ENCODE data around the gene EYS.

The EYS gene

DNA sequence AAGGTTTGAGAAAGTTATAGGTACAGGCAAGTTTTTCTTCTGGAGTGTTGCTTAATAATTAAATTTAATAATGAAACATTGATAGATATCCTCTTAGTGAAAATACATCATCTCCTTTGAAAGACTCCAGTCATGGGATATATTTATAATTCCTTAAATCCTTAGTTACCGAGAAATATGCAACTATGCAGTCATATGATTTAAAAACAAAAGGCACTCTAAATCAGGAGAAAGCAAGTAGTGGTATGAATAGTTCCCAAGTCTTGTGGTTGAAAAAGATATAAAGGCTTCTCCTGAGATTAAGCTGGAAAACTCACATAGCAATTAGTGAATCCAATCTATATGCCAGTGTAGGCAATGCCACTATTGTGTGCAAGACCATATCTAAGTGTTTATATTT lies 475.4 kb downstream of the EYS start:
- H3K36me3 ChIP-seq (ENCODE audit: insufficient read depth, low read length), result no peaks in the 10 kb centered on the region
- no peaks in the 10 kb centered on the region for H3K27me3 ChIP-seq (ENCODE audit: insufficient read depth, low read length)
- no peak overlapping the region for H3K4me3 ChIP-seq (ENCODE audit: low read length)
- no peaks in the 10 kb centered on the region for H3K4me1 ChIP-seq (ENCODE audit: insufficient read depth, low read length)
- H3K9me3 ChIP-seq (ENCODE audit: low read length), result no peaks in the 10 kb centered on the region
- no peak overlapping the region for H2AFZ ChIP-seq (ENCODE audit: low read depth, low read length)

DNA sequence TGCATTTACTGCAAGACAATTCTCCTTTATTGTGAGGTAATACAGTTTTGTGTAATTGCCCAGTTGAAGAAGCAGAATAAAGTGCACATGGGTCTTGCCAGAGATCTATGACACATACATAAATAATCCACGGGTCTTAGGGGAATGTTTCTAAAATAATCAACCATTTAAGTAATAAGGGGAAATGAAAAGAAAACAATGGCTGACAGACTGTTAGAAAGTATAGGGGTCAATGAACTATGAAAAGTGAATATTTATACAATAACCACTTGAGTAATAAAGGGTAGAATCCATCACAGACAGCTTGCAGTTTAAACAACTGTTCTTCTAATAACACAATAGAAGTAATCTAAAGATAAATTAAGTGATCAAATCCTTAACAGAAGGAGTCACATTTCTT lies 477.2 kb downstream of the EYS start:
- Histone ChIP-seq H3K4me1 (ENCODE audit: insufficient read depth, low read length) (no peaks in the 10 kb centered on the region), H3K36me3 (ENCODE audit: insufficient read depth, low read length) (no peaks in the 10 kb centered on the region), H2AFZ (ENCODE audit: low read depth, low read length) (no peak overlapping the region), H3K27me3 (ENCODE audit: insufficient read depth, low read length) (no peaks in the 10 kb centered on the region), H3K9me3 (ENCODE audit: low read length) (no peaks in the 10 kb centered on the region), H3K4me3 (ENCODE audit: low read length) (no peak overlapping the region)

DNA sequence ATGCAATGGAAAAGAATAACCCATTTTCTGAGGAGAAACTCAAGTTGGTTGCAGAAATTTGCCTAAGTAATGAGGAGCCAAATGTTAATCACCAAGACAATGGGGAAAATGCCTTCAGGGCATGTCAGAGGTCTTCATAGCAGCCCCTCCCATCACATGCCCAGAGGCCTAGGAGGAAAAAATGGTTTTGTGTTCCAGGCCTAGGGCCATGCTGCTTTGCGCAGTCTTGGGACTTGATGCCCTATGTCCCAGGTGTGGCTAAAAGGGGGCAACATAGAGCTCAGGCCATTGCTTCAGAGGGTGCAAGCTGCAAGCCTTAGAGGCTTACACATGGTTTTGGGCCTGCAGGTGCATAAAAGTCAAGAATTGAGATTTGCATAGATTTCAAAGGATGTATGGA lies 485.9 kb downstream of the EYS start:
- H3K36me3 ChIP-seq (ENCODE audit: insufficient read depth, low read length), result no peaks in the 10 kb centered on the region
- H3K4me3 ChIP-seq (ENCODE audit: low read length), result no peak overlapping the region
- H3K4me1 ChIP-seq (ENCODE audit: insufficient read depth, low read length), result no peaks in the 10 kb centered on the region
- H3K27me3 ChIP-seq (ENCODE audit: insufficient read depth, low read length), result no peaks in the 10 kb centered on the region
- H2AFZ ChIP-seq (ENCODE audit: low read depth, low read length), result no peak overlapping the region
- no peaks in the 10 kb centered on the region for H3K9me3 ChIP-seq (ENCODE audit: low read length)

DNA sequence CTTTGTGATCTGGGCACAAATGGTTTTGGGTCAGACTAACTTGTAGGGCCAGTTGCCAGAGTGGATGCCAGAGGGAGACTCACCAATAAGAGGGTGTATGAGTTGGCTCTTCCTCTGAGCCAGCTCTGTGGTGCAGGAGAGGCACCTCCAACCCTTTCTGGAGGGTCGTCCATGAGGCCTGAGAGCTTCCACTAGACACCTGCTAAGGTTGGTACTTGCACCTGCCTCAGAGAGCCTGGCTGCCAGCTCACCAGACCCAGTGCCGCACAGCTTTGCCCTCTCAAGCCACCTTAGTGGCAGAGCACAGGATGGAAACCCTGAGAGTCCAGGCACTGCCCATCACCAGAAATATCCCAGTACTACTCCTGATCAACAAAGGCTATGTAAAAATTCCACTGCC lies 504.3 kb downstream of the EYS start:
- H3K4me3 ChIP-seq (ENCODE audit: low read length), result no peak overlapping the region
- H3K36me3 ChIP-seq (ENCODE audit: insufficient read depth, low read length), result no peaks in the 10 kb centered on the region
- no peaks in the 10 kb centered on the region for H3K27me3 ChIP-seq (ENCODE audit: insufficient read depth, low read length)
- no peaks in the 10 kb centered on the region for H3K4me1 ChIP-seq (ENCODE audit: insufficient read depth, low read length)
- no peak overlapping the region for H2AFZ ChIP-seq (ENCODE audit: low read depth, low read length)
- H3K9me3 ChIP-seq (ENCODE audit: low read length), result peaks cover 2% of the 10 kb centered on the region

DNA sequence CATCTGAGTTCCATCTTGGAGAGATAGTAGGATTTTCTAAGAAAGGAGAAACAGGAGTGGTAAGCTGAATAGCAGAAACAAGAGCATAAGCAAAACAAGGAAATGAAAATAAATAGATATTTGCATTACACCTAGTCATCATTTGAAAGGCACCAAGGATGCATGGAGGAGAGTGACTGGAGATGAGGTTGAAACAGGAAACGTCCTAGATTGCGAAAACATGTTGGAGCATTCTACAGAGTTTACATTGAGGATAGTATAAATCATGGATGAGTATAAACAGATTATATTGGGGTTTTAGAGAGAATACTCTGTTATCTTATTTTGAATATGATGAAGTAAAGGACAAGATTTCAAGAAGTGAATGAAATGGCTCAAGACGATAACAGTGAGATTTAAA lies 507.3 kb downstream of the EYS start:
- H2AFZ ChIP-seq (ENCODE audit: low read depth, low read length), result no peak overlapping the region
- no peak overlapping the region for H3K4me3 ChIP-seq (ENCODE audit: low read length)
- no peaks in the 10 kb centered on the region for H3K4me1 ChIP-seq (ENCODE audit: insufficient read depth, low read length)
- H3K9me3 ChIP-seq (ENCODE audit: low read length), result peaks cover 2% of the 10 kb centered on the region
- H3K36me3 ChIP-seq (ENCODE audit: insufficient read depth, low read length), result no peaks in the 10 kb centered on the region
- no peaks in the 10 kb centered on the region for H3K27me3 ChIP-seq (ENCODE audit: insufficient read depth, low read length)

DNA sequence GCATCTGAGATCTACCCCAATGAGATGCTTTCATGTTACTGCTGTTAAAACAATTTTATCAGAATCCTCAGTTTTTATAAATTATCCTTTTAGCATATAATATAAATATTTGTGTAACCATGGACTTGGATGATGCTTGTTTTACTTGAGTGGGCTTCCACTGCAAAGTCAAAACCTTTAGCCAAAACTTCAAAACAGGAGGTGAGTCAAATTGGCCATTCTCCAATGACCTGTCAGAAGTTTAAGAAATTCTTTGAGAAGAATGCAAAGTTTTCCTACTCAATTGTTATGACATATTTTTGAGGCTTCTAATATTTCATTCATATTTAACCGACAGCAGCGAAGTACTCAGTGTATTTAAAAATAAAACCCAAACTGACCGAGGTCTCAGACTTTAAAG lies 507.9 kb downstream of the EYS start:
- H3K4me1 ChIP-seq (ENCODE audit: insufficient read depth, low read length), result no peaks in the 10 kb centered on the region
- H2AFZ ChIP-seq (ENCODE audit: low read depth, low read length), result no peak overlapping the region
- H3K4me3 ChIP-seq (ENCODE audit: low read length), result no peak overlapping the region
- H3K36me3 ChIP-seq (ENCODE audit: insufficient read depth, low read length), result no peaks in the 10 kb centered on the region
- peaks cover 2% of the 10 kb centered on the region for H3K9me3 ChIP-seq (ENCODE audit: low read length)
- no peaks in the 10 kb centered on the region for H3K27me3 ChIP-seq (ENCODE audit: insufficient read depth, low read length)

DNA sequence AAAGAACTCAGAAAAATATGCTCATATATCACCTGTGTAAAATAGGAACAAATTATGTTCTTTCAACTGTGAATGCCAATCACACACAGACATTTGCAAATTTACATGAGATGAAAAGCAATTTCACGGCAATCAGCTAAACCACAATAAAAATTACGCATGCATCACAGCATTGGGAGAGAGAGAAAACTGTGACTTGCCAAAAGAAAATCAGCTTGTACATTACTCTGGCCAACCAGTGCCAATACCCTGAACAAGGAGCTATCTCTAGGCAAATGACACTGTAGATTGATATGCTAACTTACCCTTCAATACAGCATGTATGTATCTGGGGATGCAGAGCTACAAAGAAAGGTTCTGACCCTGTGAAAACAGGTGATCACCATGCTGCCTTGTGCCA lies 515.6 kb downstream of the EYS start:
- no peaks in the 10 kb centered on the region for H3K27me3 ChIP-seq (ENCODE audit: insufficient read depth, low read length)
- no peaks in the 10 kb centered on the region for H3K9me3 ChIP-seq (ENCODE audit: low read length)
- H2AFZ ChIP-seq (ENCODE audit: low read depth, low read length), result no peak overlapping the region
- H3K36me3 ChIP-seq (ENCODE audit: insufficient read depth, low read length), result no peaks in the 10 kb centered on the region
- H3K4me3 ChIP-seq (ENCODE audit: low read length), result no peak overlapping the region
- H3K4me1 ChIP-seq (ENCODE audit: insufficient read depth, low read length), result peaks cover 7% of the 10 kb centered on the region

DNA sequence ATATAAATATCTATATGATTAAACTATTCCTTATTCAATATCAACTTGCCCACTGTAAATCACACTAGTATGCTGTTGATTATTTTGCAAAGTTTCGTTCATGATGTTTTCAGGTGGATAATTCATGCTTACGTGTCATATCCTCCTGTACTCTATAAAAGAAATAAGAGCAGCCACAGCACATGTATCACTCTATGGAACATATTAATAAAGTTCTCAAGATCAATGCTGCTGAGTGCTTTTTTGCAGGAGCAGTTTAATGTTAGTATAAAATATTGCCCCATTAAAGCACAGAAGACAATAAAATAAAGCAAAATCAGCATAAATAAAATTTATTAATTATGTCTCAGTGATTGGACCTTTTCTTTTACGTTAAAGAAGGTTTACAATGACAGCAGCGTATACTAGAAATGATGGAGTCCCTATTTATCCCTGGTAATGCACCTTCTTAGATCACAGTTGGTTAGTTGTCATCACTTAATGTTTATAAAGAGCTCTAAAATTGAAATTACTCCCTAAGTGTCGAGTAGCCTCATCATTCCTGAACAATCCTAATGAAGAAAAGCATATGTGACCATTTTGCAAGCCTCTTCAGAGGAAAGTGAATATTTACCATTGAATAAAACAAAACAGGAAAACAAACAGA lies 517.7 kb downstream of the EYS start:
- no peaks in the 10 kb centered on the region for H3K9me3 ChIP-seq (ENCODE audit: low read length)
- H3K4me1 ChIP-seq (ENCODE audit: insufficient read depth, low read length), result peaks cover 7% of the 10 kb centered on the region
- H3K36me3 ChIP-seq (ENCODE audit: insufficient read depth, low read length), result no peaks in the 10 kb centered on the region
- H3K27me3 ChIP-seq (ENCODE audit: insufficient read depth, low read length), result no peaks in the 10 kb centered on the region
- H3K4me3 ChIP-seq (ENCODE audit: low read length), result no peak overlapping the region
- no peak overlapping the region for H2AFZ ChIP-seq (ENCODE audit: low read depth, low read length)

DNA sequence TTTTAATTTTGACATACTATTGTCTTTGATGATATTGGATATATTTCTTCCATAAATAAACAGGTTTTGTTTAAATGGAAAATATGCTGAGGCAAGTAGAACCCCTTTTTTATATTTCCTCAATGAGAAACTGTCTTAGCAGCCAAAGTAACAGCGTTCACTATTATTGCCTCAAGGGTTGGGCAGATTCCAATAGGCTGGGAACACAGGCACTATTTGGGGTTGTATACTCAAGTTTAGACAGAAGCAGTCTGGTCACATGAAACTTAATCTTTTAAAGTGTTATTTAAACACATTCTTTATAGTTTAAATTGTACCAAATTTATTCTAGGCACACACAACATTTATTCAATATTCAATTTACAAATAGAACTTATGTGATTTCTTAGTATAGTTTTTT lies 520.2 kb downstream of the EYS start:
- no peaks in the 10 kb centered on the region for H3K36me3 ChIP-seq (ENCODE audit: insufficient read depth, low read length)
- H3K9me3 ChIP-seq (ENCODE audit: low read length), result no peaks in the 10 kb centered on the region
- no peak overlapping the region for H3K4me3 ChIP-seq (ENCODE audit: low read length)
- no peak overlapping the region for H2AFZ ChIP-seq (ENCODE audit: low read depth, low read length)
- no peaks in the 10 kb centered on the region for H3K27me3 ChIP-seq (ENCODE audit: insufficient read depth, low read length)
- H3K4me1 ChIP-seq (ENCODE audit: insufficient read depth, low read length), result peaks cover 7% of the 10 kb centered on the region

DNA sequence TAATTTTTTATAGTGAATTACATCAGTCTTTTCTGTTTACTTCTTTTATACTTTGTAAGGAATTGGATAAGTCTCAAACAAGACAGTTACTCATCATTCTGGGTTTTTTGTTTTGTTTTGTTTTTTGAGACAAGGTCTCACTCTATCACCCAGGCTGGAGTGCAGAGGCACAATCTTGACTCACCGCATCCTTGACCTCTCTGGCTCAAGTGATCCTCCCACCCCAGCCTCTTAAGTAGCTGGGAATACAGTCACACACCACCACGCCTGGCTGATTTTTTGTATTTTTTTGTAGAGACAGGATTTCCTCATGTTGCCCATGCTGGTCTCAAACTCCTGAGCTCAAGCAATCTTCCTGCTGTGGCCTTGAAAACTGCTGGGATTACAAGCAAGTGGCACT lies 524.3 kb downstream of the EYS start:
- no peaks in the 10 kb centered on the region for H3K9me3 ChIP-seq (ENCODE audit: low read length)
- H3K36me3 ChIP-seq (ENCODE audit: insufficient read depth, low read length), result no peaks in the 10 kb centered on the region
- no peak overlapping the region for H3K4me3 ChIP-seq (ENCODE audit: low read length)
- H3K27me3 ChIP-seq (ENCODE audit: insufficient read depth, low read length), result no peaks in the 10 kb centered on the region
- H3K4me1 ChIP-seq (ENCODE audit: insufficient read depth, low read length), result no peaks in the 10 kb centered on the region
- H2AFZ ChIP-seq (ENCODE audit: low read depth, low read length), result no peak overlapping the region

DNA sequence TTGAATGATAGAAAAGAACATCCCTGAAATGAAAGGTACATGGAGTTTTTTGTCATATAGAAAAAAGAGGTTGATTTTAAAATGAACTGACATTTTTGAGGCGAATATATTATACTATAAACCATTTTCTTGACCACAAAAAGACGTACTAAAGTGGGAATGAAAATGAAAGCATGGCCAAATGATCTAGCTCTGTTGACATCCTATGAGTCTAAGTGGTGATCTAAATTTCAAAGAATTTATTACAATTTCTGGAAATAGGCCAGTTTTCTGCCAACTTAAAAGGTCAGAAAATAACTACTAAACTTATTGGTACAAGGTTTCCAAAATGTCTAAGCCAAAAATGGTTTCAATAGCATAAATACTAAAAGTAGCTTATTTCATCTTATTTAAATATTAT lies 536.8 kb downstream of the EYS start:
- no peaks in the 10 kb centered on the region for H3K4me1 ChIP-seq (ENCODE audit: insufficient read depth, low read length)
- no peaks in the 10 kb centered on the region for H3K36me3 ChIP-seq (ENCODE audit: insufficient read depth, low read length)
- H3K9me3 ChIP-seq (ENCODE audit: low read length), result no peaks in the 10 kb centered on the region
- H2AFZ ChIP-seq (ENCODE audit: low read depth, low read length), result no peak overlapping the region
- H3K27me3 ChIP-seq (ENCODE audit: insufficient read depth, low read length), result no peaks in the 10 kb centered on the region
- no peak overlapping the region for H3K4me3 ChIP-seq (ENCODE audit: low read length)

DNA sequence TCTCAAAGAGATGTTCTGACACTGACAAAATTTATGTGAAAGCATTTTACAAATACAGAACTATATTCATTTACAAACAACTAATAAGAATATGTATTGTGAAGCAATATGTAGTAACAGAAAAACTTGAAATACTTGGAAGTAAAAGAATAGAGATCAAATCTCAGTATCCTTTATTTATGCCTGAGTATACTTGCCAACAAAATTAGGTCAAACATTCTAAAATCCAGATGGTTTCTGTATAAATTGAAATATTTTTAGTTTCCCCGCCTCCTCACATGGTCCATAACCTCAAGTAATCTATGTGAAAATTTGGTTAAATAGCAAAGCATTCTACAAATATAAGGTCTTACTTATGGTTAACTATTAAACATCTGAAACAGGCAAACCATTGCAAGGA lies 545.4 kb downstream of the EYS start:
- H3K27me3 ChIP-seq (ENCODE audit: insufficient read depth, low read length), result no peaks in the 10 kb centered on the region
- H3K36me3 ChIP-seq (ENCODE audit: insufficient read depth, low read length), result no peaks in the 10 kb centered on the region
- no peak overlapping the region for H3K4me3 ChIP-seq (ENCODE audit: low read length)
- H3K4me1 ChIP-seq (ENCODE audit: insufficient read depth, low read length), result no peaks in the 10 kb centered on the region
- H2AFZ ChIP-seq (ENCODE audit: low read depth, low read length), result no peak overlapping the region
- H3K9me3 ChIP-seq (ENCODE audit: low read length), result no peaks in the 10 kb centered on the region

DNA sequence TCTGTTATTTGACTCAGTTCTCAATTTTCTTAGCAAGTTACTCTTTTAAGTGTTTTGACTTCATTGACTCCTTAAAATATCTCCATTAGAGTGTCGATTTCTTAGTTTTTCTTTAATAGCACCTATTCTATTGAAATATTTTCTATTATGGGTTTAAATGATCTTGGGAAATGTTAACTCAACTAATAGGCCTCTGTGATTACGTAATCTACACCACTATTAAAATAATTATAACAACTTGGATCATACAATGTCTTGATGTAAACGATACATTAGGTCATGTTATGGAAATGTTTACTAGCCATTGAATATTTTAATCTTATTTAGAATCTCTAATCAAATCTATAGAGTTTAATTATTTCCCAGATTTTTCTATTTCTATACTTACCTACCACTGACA lies 550.0 kb downstream of the EYS start:
- Histone ChIP-seq H3K4me1 (ENCODE audit: insufficient read depth, low read length) (no peaks in the 10 kb centered on the region), H3K36me3 (ENCODE audit: insufficient read depth, low read length) (no peaks in the 10 kb centered on the region), H3K4me3 (ENCODE audit: low read length) (no peak overlapping the region), H2AFZ (ENCODE audit: low read depth, low read length) (no peak overlapping the region), H3K27me3 (ENCODE audit: insufficient read depth, low read length) (no peaks in the 10 kb centered on the region), H3K9me3 (ENCODE audit: low read length) (no peaks in the 10 kb centered on the region)

DNA sequence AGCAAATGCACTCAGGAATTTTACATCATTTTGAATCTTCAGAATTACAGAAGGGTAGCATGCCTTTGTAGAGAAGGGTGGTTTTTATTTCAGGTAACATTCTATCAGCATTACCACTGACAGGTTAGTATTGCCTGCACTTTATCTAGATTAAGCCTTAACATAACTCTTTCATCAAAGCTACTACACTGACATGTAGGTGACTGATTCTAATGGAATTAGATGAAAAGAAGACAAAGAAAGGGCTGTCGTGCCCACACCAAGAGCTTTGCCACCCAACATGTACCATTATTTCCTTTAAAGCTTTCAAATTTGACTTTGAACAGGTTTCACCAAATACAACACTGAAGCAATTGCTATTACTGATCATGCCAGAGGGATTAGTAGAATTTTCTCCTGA lies 551.9 kb downstream of the EYS start:
- no peaks in the 10 kb centered on the region for H3K36me3 ChIP-seq (ENCODE audit: insufficient read depth, low read length)
- H3K4me3 ChIP-seq (ENCODE audit: low read length), result no peak overlapping the region
- H3K27me3 ChIP-seq (ENCODE audit: insufficient read depth, low read length), result no peaks in the 10 kb centered on the region
- H3K9me3 ChIP-seq (ENCODE audit: low read length), result no peaks in the 10 kb centered on the region
- H3K4me1 ChIP-seq (ENCODE audit: insufficient read depth, low read length), result no peaks in the 10 kb centered on the region
- no peak overlapping the region for H2AFZ ChIP-seq (ENCODE audit: low read depth, low read length)
